ENCODE data around the gene RACGAP1. TPM values are rescaled to one million over a fixed set of nuclear protein-coding genes. Genes with fewer than 3 reads are reported as not detected.

Gene RACGAP1
- total RNA-seq, 2 experiments from 2014 or later = 113 to 117 TPM

- ChIA-PET CTCF (interaction anchor here (0.7 to 4.4 kb wide), 8 partner anchors 11 to 139 kb away, joined by 3 to 20 read pairs (median 4); partner anchors contain the start of gene COX14), POLR2A (interaction anchor here (1.7 kb wide), 1 partner anchor 12 kb away, joined by 7 read pairs; no protein-coding TSS in a partner anchor)
- peaks cover 4% of the 10 kb centered on the region for H3K4me1 Mint-ChIP-seq (ENCODE audit: low read depth)
- no peak overlapping the region for H3K4me3 Mint-ChIP-seq
- no peak for TF ChIP-seq CTCF (IDR thresholded peaks at IDR 0.05)
- intact Hi-C loops (cut with micrococcal nuclease) = no loop called here
- ATAC-seq (no peak), DNase-seq (no peak)
- H3K36me3 Mint-ChIP-seq (ENCODE audit: low read depth) = peaks cover 32% of the 10 kb centered on the region
- no peaks in the 10 kb centered on the region for H3K27me3 Mint-ChIP-seq
- H3K27ac Mint-ChIP-seq = no peak overlapping the region
- no peaks in the 10 kb centered on the region for H3K9me3 Mint-ChIP-seq
These were observed 19.0 kb downstream of the RACGAP1 start for GRCh38 chr12:50006280-50006679.

GRCh38 chr12:50005175-50005574, 20.1 kb downstream of the RACGAP1 start:
- CTCF ChIA-PET = interaction anchor here (0.7 to 4.4 kb wide), 3 partner anchors 9 to 38 kb away, joined by 3 to 20 read pairs (median 13); no protein-coding TSS in a partner anchor
- no peak overlapping the region for H3K4me3 Mint-ChIP-seq
- POLR2A ChIA-PET = interaction anchor here (0.6 to 1.5 kb wide), 2 partner anchors 398 to 1390 kb away, joined by 3 to 4 read pairs; no protein-coding TSS in a partner anchor
- H3K9me3 Mint-ChIP-seq = no peaks in the 10 kb centered on the region
- peaks cover 37% of the 10 kb centered on the region for H3K36me3 Mint-ChIP-seq (ENCODE audit: low read depth)
- DNase-seq = no peak
- ATAC-seq = no peak
- no peaks in the 10 kb centered on the region for H3K27me3 Mint-ChIP-seq
- intact Hi-C loops (cut with micrococcal nuclease) = no loop called here
- TF ChIP-seq CTCF (IDR thresholded peaks at IDR 0.05) = no peak
- H3K4me1 Mint-ChIP-seq (ENCODE audit: low read depth) = peaks cover 4% of the 10 kb centered on the region
- H3K27ac Mint-ChIP-seq = no peak overlapping the region

- no peak for DNase-seq
- Mint-ChIP-seq H3K4me3 (no peak overlapping the region), H3K4me1 (ENCODE audit: low read depth) (peaks cover 4% of the 10 kb centered on the region), H3K36me3 (ENCODE audit: low read depth) (peaks cover 37% of the 10 kb centered on the region), H3K9me3 (no peaks in the 10 kb centered on the region), H3K27me3 (no peaks in the 10 kb centered on the region), H3K27ac (no peak overlapping the region)
- intact Hi-C loops (cut with micrococcal nuclease) = no loop called here
- ATAC-seq = no peak
- ChIA-PET CTCF (interaction anchor here (0.7 to 4.4 kb wide), 4 partner anchors 9 to 51 kb away, joined by 3 to 20 read pairs (median 9); no protein-coding TSS in a partner anchor), POLR2A (interaction anchor here (1.2 to 1.5 kb wide), 3 partner anchors 9 to 398 kb away, joined by 4 read pairs; no protein-coding TSS in a partner anchor)
- TF ChIP-seq CTCF (IDR thresholded peaks at IDR 0.05) = no peak
These were observed 20.6 kb downstream of the RACGAP1 start for GRCh38 chr12:50004696-50005095.

GRCh38 chr12:50003595-50003994, 21.7 kb downstream of the RACGAP1 start:
- no peak overlapping the region for H3K4me3 Mint-ChIP-seq
- peaks cover 39% of the 10 kb centered on the region for H3K36me3 Mint-ChIP-seq (ENCODE audit: low read depth)
- no peaks in the 10 kb centered on the region for H3K27me3 Mint-ChIP-seq
- no peak for DNase-seq
- peaks cover 4% of the 10 kb centered on the region for H3K4me1 Mint-ChIP-seq (ENCODE audit: low read depth)
- ChIA-PET CTCF (interaction anchor here (0.9 to 4.4 kb wide), 5 partner anchors 26 to 71 kb away, joined by 3 to 20 read pairs (median 7); no protein-coding TSS in a partner anchor), POLR2A (interaction anchor here (1.2 to 1.5 kb wide), 3 partner anchors 10 to 399 kb away, joined by 4 read pairs; no protein-coding TSS in a partner anchor)
- intact Hi-C loops (cut with micrococcal nuclease) = no loop called here
- no peak for ATAC-seq
- TF ChIP-seq CTCF (IDR thresholded peaks at IDR 0.05) = no peak
- no peaks in the 10 kb centered on the region for H3K9me3 Mint-ChIP-seq
- H3K27ac Mint-ChIP-seq = no peak overlapping the region

GRCh38 chr12:49998453-49998852, 26.8 kb downstream of the RACGAP1 start:
- ChIA-PET CTCF (interaction anchor here (0.9 to 1.2 kb wide), 2 partner anchors 31 to 39 kb away, joined by 3 read pairs; no protein-coding TSS in a partner anchor), POLR2A (interaction anchor here (1.1 kb wide), 1 partner anchor 9 kb away, joined by 4 read pairs; no protein-coding TSS in a partner anchor)
- Mint-ChIP-seq H3K9me3 (no peaks in the 10 kb centered on the region), H3K4me1 (ENCODE audit: low read depth) (no peaks in the 10 kb centered on the region), H3K27me3 (no peaks in the 10 kb centered on the region), H3K27ac (no peak overlapping the region), H3K4me3 (no peak overlapping the region), H3K36me3 (ENCODE audit: low read depth) (peaks cover 45% of the 10 kb centered on the region)
- DNase-seq = no peak
- intact Hi-C loops (cut with micrococcal nuclease) = no loop called here
- no peak for TF ChIP-seq CTCF (IDR thresholded peaks at IDR 0.05)
- ATAC-seq = no peak

Data from activated CD8-positive, alpha-beta T cell treated with anti-CD3 and anti-CD28 coated beads for 36 hours (primary cell).